ENCODE measurements around the gene CHD9.
"Not testable (repeated sequence)": the region's sequence is repeated elsewhere in the genome, so short reads cannot be mapped to it uniquely, and the experiment has no call there.

Gene CHD9

DNA sequence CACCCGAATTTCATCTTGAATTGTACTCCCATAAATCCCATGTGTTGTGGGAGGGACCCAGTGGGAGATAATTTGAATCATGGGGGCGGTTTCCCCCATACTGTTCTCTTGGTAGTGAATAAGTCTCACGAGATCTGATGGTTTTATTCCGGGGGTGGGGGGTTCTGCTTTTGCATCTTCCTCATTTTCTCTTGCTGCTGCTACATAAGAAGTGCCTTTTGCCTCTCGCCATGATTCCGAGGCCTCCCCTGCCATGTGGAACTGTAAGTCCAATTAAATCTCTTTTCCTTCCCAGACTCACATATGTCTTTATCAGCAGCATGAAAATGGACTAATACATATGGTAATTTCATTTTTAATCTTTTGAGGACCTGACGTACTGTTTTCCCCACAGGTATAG is 20.7 kb downstream of the CHD9 start:
- DNase-seq: not testable (repeated sequence)

DNA sequence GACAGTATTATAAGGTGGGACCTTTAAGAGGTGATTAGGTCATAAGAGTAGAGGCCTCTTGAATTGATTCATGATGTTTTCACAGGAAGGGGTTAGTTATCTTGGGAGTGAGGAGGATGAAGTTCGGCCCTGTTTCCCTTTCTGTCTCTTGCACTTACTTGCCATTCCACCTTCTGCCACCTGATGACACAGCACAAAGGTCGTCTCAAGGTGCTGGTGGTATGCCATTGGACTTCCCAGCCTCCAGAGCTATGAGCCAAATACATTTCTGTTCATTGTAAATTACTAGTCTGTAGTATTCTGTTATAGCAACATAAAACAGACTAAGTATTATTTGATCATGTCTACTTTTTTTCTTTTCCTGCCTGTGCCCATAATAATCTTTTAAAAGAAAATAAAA is 23.5 kb downstream of the CHD9 start:
- DNase-seq: no peak

DNA sequence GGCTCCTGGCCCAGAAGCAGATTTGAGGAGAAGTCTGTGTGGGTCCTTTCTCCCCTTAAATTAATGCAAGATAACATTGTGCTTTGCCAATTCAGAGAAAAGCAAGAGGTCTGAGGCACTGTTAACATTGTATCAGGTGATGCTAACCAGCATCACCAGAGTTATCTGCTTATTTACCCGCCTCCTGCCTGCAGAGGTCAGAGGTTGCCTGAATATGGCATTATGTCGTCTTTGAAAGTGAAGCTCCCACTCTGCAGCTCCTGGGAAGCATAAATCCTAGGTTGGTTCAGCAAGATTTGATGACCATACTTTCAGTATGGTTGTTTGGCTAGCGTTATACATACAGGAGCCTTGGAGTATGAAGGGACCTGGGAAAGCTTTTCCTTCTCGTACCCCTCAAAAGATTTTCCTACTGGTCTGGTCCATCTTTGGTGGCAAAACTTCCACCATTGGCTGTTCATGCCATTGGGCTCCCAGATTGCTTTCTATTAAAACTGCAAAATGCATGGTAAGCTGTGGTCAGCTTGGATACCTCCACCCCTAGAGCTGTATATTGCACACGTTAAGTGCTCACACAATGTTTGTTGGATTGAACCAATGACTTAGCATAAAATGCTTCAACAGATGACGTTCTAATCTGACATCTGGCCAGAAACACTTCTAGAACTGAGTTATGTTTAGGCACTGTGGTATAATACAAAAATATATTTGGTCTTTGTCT is 24.1 kb downstream of the CHD9 start:
- DNase-seq: no peak

DNA sequence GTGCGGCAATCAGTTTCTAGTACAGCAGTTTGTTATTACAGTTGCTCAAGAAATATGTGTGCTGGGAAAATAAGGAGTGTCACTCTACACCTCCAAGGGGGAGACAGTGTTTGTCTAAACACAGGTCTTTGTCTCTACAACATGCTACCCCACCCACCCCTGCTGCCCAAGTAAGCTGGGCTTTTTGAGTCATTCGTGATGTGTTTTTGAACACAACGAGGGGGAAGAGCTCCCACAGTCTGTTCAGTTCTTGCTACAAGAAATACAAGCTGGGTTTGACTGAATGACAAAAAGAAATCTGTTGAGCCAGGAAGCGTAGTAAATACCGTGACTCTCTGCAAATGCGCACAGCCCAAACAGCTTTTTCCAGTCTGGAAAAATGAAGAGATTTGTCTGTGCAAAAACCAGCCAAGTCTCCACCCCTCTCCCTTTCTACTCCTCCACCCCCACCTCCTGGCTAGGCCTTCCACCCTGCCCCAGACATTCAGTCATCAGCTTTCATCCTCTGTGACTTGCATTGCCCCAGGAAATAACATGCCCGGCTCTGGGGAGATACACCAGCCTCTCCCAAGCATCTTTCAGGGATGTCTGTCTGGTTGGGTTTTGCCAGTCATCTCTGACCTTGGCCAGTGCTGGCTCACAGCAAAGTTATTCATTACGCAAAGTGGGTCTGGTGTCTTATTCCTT is 25.7 kb downstream of the CHD9 start:
- DNase-seq: no peak

DNA sequence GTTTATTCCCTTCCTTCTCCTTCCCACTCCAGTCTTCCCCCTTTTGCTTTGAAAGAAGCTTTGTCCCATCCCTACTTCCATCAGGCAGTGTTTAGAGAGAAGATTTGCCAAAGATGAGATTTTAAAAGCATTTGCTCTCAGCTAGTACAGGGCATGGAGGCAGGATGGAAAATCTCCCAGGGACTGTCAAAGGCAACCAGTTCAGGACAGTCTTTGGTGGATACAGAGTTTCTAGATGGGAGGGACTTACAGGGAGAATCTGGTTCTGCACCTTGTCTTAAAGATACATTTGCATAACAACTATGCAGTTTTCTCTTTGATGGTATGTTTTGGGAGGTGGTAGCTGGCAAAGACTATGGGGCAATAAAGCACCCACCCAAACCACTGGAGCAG is 26.2 kb downstream of the CHD9 start:
- DNase-seq: no peak

DNA sequence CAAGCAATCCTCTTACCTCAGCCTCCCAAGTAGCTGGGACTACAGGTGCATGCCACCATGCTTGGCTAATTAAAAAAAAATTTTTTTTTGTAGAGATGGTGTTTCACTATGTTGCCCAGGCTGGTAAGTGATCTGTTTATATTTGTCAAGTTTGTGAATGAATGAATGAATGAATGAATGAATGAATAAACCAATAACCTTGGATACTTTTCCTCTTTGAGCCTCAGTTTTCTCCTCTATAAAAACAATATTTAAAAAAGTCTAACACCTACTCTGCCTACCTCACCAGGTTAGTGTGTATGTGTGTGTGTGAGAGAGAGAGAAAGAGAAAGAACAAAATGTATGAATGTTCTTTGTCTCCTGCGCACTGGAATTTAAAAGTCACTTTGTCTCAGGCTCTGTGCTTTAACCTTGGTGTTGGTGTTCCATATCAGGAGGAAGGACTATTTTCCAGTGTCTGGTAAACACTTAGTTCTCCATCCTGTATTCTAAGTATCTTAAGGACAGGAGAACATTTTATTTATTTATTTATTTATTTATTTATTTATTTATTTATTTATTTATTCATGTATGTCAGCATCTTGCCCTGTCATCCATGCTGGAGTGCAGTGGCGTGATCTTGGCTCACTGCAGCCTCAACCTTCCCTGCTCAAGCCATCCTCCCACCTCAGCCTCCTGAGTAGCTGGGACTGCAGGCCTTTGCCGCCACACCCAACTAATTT is 27.1 kb downstream of the CHD9 start:
- no peak for DNase-seq

DNA sequence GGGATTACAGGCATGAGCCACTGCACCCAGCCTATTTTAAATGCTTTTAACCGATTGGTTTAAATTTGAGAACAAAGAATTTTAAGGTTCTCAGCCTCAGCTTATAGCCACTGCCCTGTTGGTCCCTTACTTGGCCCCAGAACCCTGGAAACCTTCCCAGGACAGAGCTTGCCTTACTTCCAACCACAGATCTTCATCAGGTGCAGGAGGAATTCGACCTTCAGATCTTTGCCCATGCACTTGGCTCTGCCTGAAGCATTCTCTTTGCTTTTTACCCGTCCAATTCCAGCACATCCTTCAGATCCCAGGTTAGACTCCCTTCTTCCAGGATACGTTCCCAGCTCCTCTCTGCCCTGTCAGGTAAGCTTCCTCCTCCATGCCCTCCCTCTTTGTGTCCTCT is 27.7 kb downstream of the CHD9 start:
- no peak for DNase-seq

DNA sequence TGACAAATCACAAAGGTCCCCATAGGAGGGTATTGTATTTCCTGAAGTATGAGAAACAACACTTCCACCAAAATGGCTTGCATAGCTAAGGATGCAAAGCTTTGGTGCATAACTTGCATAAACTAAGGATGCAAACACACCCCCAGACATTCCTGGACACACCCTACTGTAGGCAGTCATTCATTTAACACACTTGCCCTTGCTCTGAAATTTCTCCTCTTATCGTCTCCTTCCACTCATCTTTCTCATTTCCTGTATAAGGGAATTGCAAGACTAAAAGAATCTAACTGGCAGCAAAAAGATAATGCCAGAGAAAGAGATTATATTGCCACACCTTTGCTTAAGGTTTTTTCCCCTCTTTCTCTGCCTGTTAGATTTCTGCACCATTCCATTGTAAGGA is 28.3 kb downstream of the CHD9 start:
- no peak for DNase-seq

DNA sequence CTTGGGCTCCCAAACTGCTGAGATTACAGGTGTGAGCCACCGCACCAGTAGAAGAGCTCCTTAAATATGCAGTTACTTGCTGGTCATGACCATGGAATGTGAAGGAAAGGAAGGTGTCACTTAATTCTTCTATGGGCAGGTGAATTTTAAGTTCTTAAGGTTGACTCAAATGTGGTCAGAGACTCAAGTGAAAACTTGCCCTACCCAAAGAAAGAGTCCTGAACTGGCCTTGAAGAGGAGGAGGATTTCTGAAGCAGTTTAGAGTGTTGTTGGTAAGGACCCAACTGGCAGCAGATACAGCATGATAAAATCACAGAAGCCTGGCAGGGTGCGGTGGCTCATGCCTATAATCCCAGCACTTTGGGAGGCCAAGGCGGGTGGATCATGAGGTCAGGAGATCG is 29.4 kb downstream of the CHD9 start:
- no peak for DNase-seq

DNA sequence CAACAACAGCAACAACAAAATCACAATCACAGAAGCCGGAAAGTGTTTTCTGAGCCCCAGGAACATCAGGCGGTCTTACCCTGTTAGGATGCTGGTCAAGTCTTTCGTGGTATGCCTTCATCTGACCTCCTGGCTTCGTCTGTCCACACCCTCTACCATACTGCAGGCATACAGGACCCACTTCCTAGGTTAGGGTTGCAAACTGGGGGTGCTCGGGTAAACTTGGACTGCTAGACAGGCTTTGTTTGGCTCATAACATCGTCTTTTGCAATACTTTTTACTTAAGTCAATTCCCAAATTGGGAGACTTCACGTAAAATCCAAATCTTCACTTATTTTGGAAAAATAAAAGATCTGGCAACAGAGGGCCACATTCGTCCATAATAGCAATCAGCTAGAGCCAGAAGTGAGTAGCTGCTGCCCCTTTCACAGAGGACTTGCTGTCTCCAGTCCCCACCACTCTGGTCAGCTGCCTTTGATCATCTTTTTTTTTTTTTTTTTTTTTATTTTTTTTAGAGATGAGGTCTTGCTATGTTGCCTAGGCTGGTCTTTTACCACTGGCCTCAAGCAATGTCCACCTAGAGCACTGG is 30.0 kb downstream of the CHD9 start:
- DNase-seq: no peak

DNA sequence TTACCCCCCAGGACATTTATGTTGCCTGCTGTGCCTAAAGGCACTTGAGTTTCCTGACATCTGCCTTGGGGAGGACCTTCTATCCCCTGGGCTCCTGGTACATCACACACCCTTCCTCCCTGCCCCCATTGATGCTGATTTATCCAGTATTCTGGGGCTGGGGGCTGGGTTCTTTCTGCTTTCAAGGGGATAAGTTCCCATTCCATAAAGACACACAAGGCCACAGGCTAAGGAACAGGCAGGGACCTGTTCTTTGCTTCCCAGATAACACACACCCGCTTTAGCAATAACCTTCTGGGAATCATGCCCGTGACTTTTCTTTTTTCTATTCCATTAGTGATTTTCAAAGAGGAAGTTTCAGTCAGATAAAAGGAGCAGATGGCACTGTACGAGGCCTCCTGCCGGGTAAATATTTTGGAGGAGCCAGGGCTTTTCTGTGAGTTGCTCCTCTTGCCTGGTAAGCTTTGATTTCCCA is 30.6 kb downstream of the CHD9 start:
- no peak for DNase-seq

DNA sequence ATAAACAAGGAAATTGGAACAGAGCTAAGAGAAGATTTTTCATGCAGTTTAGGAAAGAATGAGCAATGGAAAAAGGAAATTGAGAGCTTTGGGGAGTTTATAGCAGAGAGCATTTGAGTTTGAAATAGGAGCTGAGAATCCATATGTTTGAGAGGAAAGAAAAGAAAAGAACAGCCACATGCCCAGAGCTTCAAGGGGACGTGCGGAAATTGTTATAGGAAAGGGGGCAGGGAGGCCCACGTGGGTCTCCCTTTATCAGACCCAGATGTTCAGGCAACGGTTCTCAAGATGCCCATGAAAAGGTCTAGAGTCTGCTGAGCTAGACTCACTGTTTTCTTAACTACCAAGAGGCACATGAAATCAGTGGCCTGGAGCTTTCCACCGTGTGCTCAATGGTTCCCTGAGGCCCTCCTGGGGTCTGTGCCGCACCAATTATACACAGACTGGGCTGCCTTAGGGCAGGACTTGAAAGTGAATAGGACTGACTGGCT is 31.2 kb downstream of the CHD9 start:
- DNase-seq: no peak

DNA sequence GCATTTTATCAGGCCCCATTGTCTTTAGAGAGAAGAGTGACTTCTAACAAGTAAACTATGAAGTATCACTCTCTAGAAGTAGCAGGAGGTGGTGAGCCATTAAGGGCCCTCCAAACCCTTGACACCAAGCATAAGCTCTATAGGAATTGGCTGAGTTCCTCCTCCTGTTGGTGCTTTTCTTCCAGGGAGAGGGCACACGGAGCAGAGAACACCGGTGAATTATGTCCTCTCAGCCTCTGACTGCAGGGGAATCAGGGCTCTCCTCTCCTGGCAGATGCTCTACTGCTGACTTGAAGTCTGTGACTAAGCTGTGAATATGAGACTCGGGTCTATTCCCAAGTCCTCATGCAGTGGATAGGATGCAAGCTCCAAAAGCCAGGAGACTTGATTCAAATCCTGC is 32.3 kb downstream of the CHD9 start:
- DNase-seq: no peak

DNA sequence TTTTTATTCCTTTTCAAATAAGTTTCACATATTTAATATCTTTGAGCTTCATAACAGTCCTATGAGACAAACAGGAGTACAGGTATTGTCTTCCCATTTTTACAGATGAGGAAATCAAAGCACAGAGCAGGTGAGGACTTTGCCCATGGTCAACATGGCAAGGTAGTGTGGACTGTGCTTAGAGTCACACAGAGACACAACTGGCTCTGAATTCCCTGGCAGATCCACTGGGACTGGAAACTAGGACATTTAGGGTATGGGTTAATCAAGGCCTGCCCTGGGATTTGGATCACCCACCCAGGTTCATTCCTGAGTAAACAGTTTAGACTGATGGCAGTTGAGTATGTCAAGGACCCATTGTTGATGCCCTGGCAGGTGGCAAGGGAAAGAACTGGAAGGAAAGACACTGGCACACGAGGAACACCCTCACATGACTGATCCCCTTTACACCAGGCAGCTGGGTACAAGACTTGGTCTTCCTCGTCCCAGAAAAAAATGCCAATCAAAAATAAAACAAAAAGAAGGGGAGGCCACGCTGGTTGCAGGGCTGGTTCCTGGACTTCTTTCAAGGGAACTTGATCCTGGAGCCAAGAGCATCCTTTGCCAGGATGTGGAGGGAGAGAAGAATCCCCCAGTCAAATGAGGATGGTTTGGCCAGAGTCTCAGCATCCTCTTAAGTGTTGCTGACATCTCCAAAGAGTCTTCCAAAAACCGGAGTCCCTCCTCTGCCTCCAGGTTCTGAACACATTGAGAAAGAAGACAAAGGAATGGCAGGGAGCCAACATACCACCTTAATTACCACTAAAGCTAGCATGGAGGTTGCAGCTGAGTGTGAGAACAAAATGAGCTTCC is 34.9 kb downstream of the CHD9 start:
- DNase-seq: no peak

DNA sequence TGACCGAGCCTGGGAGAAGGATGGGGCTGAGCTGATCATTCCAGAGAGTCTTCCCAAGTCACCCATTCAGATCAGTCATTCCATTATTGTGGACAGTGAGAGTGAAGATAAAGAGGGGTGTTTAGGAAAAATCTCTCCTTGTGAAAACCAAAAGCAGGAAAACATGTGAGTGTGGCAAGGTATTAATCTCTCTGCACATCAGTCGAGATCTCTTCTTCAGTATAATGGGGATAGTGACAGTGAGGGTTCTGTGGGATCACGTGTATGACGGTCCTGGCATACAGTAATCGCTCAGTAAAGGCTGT is 35.4 kb downstream of the CHD9 start:
- DNase-seq: no peak

DNA sequence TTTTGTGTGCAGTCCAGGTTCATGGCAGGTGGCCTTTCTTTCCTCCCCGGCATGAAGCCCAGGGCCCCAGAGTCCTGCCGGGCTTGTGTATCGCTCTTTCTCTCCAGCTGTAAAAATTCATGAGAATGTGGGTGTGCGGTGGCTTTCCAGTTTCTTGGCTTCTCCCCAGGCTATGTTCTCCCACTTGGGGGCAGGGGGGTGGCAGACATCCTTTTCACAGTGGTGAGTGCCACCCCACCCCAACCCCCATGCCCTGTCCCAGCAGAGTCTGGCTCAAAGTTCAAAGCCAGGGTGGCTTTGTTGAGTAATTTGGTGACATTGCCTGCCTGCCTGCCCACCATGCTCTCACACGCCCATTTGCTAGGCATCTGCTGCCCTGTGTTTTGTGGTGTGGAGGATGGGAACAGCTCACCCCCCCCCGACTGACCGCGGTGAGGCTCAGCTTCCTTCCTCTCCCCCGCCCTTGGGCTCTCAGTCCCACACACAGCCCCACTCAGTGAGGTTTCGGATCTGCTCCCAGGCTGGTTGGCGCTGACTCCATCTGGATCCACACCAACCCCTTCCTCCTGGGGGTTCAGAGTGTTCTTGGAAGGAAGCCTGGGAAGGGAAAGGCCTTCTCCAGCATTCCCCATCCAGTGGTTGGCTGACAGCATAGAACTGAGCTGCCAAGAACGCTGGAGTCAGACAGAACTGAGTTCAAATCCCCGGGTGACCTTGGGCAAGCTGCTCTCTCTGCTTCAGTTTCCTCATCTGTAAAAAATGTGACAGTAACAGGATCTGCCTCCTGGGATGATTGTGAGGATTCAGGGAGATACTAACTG is 36.0 kb downstream of the CHD9 start:
- no peak for DNase-seq

DNA sequence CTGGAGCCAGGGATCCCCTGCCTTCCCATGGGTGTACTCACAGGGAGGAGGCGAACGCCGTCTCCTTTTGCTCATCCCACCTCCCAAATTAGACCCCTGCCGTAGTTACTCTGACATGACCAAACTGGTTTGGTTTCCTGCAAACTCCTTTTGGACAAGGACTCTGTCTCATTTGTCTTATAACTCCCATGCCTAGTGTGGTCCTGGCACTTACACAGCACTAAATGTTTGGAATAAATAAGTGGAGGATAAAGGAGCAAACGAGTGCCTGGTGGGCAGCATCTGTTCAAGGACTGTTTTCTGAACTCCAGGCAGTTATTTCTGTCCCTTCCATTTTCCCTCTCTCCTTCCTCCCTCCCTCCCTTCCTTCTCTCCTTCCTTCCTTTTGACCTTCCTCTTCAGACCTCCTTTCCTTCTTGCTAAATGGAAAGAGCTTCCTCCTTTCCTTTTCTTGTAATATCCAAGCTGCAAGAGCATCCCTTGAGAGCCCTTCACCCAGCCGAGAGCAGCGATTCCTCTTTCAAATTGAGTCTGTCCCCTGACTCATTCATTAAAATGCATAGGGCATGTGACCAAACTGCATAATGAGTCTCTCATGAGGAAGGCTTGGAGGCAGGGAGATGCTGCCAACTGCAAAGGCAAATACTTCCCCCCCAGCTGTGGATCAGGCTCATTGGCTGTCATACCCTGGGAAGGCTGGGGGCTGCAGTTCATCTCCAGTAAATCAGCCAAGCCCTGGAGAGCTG is 36.8 kb downstream of the CHD9 start:
- DNase-seq: no peak

DNA sequence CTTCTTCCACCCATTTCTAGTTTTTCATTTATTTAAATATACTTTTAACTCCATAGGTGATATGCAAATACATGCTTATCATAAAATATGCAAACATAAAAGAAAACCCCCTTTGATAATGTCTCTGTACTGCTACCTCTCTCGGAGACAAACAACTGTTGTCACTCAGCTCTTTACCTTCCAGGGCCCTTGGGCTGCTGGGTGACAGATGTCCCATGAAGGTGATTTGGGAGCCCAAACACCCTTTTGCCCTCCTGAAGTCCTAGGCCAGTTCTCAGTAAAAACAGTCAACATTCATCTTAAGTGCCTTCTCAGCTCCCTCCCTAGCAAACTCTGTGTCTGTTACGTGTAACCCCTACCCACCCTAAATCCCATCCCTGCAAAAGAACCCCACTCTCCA is 37.5 kb downstream of the CHD9 start:
- DNase-seq: no peak

DNA sequence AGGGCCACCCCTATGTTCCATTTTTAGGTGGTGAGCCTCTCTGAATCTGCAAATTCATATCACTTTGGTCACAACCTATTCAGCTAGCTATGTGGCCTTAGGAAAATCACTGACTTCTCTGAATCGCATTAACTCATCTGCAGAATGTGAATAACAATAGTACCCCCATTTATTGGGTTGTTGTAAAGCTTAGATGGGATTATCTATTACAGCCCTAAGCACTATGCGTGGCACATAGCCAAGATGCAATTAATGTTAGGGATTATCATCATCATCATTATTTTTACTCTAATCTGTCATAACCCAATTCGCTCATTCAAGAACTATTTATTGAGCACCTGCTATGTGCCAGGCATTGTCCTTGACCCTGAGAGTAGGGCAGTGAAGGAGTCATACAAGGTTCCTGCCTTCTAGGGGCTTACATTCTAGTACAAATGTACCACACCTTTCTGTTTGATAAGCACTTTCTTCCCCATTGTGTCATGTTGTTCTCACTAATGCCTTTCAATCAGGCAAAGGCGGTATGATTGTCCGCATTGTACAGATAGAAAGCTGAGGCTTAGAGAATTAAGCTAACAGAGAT is 38.5 kb downstream of the CHD9 start:
- DNase-seq: no peak

DNA sequence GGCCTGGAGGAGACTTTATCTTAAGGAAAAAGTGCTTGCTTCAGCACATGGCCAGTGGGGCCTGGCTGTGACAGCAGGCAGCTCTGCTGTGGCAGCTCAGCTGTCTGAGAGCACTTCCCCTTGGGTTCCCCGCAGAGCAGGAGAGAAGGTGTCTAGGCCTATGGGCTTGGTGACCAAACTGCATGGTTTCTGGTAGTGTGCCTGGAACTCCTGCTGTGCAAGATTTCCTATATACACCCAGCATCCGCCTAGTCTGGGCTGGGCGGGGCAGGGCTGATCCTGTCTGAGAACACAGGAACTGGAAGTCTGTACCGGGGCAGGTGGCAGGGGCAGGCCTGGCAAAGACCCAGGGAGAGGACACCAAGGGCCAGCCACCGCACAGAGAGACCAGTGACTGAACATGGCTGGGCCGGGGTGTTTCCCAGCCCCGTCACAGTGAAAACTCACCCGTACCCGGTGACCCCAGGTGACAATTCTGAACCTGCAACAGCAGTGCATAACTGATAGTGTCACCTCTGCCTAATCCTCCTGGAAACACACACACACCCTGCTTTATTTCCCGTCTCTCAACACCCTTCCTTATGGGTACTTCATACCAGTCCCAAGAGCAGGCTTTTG is 39.3 kb downstream of the CHD9 start:
- peak; percentile 0 to 16 for DNase-seq
